ENCODE data around the gene KANSL1L. TPM values are rescaled to one million over a fixed set of nuclear protein-coding genes. Genes with fewer than 3 reads are reported as not detected.

KANSL1L gene
- total and polyA plus RNA-seq, 9 of the 15 experiments (the other 6 are each of a cell fraction or from before 2014, with no cell fraction given), result 1.3 to 6.7 (median 2.4) TPM

DNA sequence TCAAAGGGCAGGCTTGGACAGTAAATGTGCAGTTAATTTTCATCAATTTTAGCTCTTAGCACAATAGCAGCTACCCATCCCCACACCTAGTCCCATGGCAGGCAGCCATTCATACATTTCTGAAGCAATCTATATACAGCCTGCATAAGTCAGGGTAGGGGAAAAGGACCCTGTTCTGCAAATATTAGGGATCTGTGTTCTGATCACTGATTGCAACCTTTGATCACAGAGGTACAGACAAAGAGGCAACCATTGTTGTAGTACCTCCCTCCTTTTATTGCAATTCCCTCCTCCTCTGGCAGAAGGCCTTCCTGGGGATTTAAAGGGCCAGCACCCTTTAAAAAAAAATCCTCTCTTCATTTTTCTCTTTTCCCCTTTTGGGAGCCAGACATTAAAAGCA lies 58.3 kb downstream of the KANSL1L start:
- FAIRE-seq (no peak), ATAC-seq (no peak), DNase-seq (ENCODE audit: extremely low read depth in 1 of 4, low spot score in 3 of 4) (no peak)
- no peaks in the 10 kb centered on the region for H3K79me2 ChIP-seq (ENCODE audit: control insufficient read depth, insufficient read depth, low read length)
- no peaks in the 10 kb centered on the region for H3K9me3 ChIP-seq (replicated peaks; ENCODE audit: control insufficient read depth, insufficient read depth, low read depth, low read length)
- BruUV-seq (replicated peaks), result no TSS peak
- no peaks in the 10 kb centered on the region for H4K20me1 ChIP-seq (replicated peaks; ENCODE audit: control insufficient read depth, insufficient read depth, low read length)
- ChIA-PET CTCF (ENCODE audit: low intra/inter-chr PET ratio) (no interaction called here), POLR2A (no interaction called here)
- intact Hi-C loops (cut with micrococcal nuclease), result no loop called here
- no peak overlapping the region for H3K4me2 ChIP-seq (ENCODE audit: insufficient read depth, low read length)
- TF ChIP-seq BCL6 (CRISPR knock-in tag; IDR thresholded peaks at IDR 0.05) (no peak), MXI1 (IDR thresholded peaks at IDR 0.05; ENCODE audit: low read depth, low read length) (no peak), TEAD4 (IDR thresholded peaks at IDR 0.05; ENCODE audit: low read length) (no peak), TEAD4 (CRISPR knock-in tag; IDR thresholded peaks at IDR 0.05; ENCODE audit: borderline replicate concordance) (no peak), NFE2 (IDR thresholded peaks at IDR 0.05; ENCODE audit: low read depth) (no peak), POLR2G (IDR thresholded peaks at IDR 0.05; ENCODE audit: low read depth, low read length) (no peak), MEF2D (tag; conservative IDR thresholded peaks at IDR 0.05; ENCODE audit: low read depth) (no peak), ZEB2 (IDR thresholded peaks at IDR 0.05) (no peak), CEBPB (tag; IDR thresholded peaks at IDR 0.05) (no peak), PHB (CRISPR knock-in tag; IDR thresholded peaks at IDR 0.05) (no peak)
- TF ChIP-seq, protein P1, sequence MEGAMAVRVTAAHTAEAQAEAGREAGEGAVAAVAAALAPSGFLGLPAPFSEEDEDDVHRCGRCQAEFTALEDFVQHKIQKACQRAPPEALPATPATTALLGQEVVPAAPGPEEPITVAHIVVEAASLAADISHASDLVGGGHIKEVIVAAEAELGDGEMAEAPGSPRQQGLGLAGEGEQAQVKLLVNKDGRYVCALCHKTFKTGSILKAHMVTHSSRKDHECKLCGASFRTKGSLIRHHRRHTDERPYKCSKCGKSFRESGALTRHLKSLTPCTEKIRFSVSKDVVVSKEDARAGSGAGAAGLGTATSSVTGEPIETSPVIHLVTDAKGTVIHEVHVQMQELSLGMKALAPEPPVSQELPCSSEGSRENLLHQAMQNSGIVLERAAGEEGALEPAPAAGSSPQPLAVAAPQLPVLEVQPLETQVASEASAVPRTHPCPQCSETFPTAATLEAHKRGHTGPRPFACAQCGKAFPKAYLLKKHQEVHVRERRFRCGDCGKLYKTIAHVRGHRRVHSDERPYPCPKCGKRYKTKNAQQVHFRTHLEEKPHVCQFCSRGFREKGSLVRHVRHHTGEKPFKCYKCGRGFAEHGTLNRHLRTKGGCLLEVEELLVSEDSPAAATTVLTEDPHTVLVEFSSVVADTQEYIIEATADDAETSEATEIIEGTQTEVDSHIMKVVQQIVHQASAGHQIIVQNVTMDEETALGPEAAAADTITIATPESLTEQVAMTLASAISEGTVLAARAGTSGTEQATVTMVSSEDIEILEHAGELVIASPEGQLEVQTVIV (CRISPR knock-in tag; IDR thresholded peaks at IDR 0.05; ENCODE audit: borderline replicate concordance), result no peak
- TF ChIP-seq, protein P2, sequence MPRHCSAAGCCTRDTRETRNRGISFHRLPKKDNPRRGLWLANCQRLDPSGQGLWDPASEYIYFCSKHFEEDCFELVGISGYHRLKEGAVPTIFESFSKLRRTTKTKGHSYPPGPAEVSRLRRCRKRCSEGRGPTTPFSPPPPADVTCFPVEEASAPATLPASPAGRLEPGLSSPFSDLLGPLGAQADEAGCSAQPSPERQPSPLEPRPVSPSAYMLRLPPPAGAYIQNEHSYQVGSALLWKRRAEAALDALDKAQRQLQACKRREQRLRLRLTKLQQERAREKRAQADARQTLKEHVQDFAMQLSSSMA (CRISPR knock-in tag; IDR thresholded peaks at IDR 0.05), result no peak
- in situ Hi-C loops (cut with MboI), result no loop called here
- no peak overlapping the region for H3K9ac ChIP-seq (ENCODE audit: insufficient read depth in 1 of 2, low read depth in 2 of 2, low read length in 2 of 2)
- no peaks in the 10 kb centered on the region for H3K27me3 ChIP-seq (ENCODE audit: control insufficient read depth in 2 of 2, insufficient read depth in 2 of 2, low read length in 2 of 2)
- no peak overlapping the region for H3K27ac ChIP-seq (ENCODE audit: extremely low read depth, low read depth, low read length)
- no peak overlapping the region for H3K4me3 ChIP-seq
- H3K9me1 ChIP-seq (ENCODE audit: control insufficient read depth, insufficient read depth, low read length), result no peaks in the 10 kb centered on the region
- no peak overlapping the region for H2AFZ ChIP-seq (ENCODE audit: low read depth, low read length)
- H3K36me3 ChIP-seq (ENCODE audit: control insufficient read depth, insufficient read depth, low read length), result no peaks in the 10 kb centered on the region
- H3K4me1 ChIP-seq (replicated peaks in 1 of 2; ENCODE audit: control insufficient read depth in 2 of 2, insufficient read depth in 2 of 2, low read length in 2 of 2), result no peaks in the 10 kb centered on the region

All from K562 (cell line).